C4-2B (cell line): Measurements from ENCODE around the gene KRTAP19-1.

Experiments
- CTCF ChIP-seq: fragments of 450-650 bp; conservative IDR thresholded peaks from 2 replicates; pipeline ENCODE4 v1.5.1; 2017; ENCODE audit warnings: mild to moderate bottlenecking
- ZFX ChIP-seq: fragments of 450-650 bp; IDR thresholded peaks from 2 replicates; pipeline ENCODE4 v1.6.1; 2017

GRCh38 chr21:30478004-30478403 lies 2.2 kb downstream of the KRTAP19-1 start:
- no peak for TF ChIP-seq CTCF
- no peak for TF ChIP-seq ZFX
